ENCODE data around the gene PCCB. TPM values are rescaled to one million over a fixed set of nuclear protein-coding genes. Genes with fewer than 3 reads are reported as not detected.

The PCCB gene
- polyA plus RNA-seq (2013, experiment 1 of 2; ENCODE audit: insufficient read length) = 37.0 TPM
- 46.0 TPM for polyA plus RNA-seq (2013, experiment 2 of 2; ENCODE audit: insufficient read length)

DNA sequence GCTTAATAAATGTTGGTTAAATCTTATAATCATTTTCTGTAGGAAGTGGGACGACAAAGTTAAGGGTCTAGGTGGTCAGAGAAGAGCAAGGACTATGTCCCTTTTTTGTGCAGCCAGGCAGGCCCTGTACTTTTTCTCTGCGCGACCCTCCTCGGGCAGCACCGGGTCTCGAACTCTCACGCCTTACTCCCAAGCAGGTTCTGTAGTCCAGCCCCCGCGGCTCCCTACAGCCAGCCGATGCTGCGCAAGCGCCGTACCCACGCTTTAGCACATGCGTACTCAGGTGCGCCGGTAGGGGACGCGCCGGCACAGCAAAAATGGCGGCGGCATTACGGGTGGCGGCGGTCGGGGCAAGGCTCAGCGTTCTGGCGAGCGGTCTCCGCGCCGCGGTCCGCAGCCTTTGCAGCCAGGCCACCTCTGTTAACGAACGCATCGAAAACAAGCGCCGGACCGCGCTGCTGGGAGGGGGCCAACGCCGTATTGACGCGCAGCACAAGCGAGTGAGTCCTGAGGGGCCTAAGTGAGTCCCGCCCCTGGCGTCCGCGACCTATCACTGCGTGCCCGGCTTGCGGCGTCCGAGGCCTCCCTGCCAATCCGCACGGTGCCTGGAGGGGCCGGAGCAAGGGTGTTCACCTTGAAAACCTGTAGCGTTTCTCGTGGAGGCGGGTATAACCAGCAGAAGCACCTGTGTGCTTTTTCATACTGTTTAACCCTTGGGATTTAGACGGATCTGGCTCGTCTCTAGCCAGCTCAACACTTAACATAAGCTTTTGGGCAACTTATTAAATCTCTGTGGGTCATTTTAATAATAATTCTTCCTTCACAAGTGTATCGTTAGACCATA is at the start of gene PCCB:
TSS of gene PCCB (plus strand) at position 282 of the 844 bp plus-strand sequence. CDS start at position 318, 36 bp downstream.
- peak; percentile 90 for DNase-seq

DNA sequence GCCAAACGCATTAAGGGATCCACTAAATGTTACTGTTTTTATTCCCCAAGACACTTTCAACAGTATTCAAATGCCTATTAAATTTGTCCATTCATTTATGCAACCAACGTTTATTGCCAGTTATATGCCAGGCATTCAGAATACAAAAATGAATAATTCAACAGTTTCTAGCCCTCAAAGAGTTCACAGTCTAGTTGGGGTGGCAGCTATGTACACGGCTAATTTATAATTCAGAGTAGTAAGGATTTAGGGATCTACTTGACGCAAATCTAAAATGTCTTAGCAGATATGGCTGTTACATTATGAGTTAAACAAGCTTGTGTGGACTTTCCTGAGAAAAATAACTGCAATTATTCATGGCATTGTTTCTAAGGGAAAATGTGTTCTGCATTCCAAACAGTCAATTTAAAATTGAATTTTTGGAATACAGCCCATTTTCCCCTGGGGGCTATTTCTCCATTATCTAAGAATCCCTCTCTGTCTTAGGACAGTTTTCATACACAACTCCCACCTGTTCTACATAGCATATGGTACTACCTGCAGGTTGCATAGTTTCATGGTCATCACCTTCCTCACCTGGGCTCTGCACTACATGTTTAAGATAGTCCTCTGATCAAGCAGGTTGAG is 42.5 kb upstream of the PCCB start:
- DNase-seq = no peak

DNA sequence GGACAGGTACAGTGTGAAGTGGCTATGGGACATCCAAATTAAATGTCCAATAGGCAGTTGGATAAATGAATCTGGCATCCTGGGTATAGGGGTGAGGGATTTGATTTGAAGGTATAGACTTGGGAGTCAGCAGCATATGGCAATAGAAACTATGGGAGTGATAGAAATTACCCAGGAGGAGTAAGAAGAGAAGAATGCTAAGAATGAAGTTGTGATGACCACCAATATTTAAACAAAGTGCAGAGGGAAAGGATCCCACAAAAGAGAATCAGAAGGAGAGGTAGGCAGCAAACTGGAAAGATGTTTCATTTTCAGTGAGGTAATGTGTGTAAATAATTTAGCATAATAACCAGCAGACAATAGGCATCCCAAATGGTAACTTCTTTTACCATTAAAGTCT is 40.2 kb upstream of the PCCB start:
- peak; percentile 74 for DNase-seq

DNA sequence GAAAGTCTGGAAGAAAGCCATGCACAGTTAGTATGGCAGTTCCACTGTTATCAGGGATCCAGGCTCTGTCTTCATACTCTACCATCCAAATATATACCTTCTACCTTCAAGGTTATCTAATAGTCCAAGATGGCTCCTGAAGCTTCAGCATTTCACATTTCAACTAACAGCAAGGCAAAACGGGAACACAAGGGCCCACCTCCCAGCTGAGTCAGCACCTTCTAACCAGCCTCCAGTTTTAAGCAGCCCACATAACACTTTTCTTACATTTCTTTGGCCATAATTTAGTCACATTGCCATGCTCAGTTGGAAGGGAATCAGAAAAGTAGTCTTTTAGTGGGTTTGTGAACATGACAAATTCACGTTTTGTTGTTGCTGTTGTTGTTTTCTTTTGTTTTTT is 38.6 kb upstream of the PCCB start:
- no peak for DNase-seq

DNA sequence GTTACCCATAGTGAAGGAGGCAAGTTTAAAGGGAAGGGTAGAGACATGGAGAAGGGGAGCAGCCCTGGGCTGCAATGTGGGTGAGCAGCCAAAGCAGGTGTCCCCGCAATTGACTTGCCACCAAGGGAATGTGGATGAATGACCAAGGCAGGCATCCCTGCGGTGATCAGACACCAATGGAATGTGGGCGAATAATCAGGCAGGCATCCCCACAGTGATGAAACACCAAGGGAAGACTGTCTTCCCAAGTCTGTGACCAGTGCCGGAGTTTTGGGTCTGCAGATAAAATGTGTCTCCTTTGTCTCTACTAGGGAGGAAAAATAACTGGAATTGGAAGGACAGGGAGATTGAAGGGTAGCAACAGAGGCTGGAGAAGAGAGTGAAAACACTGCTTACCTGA is 27.4 kb upstream of the PCCB start:
- peak; percentile 68 for DNase-seq

DNA sequence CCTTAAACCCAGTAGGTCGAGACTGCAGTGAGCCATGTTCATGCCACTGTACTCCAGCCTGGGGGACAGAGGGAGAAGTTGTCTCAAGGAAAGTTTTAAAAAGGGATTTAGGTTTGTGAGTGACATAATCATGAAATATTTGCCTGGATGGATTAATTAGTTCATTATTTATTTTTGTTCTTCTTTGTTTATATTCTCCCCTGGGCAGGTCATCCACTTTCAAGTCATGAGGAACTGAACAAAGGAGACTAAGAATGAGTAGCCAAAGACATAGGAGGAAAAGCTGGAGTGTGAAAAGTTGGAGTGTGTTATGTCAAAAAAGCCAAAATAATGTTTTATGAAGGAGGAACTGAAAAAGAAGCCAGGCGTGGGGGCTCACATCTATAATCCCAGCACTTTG is 17.7 kb upstream of the PCCB start:
- no peak for DNase-seq

DNA sequence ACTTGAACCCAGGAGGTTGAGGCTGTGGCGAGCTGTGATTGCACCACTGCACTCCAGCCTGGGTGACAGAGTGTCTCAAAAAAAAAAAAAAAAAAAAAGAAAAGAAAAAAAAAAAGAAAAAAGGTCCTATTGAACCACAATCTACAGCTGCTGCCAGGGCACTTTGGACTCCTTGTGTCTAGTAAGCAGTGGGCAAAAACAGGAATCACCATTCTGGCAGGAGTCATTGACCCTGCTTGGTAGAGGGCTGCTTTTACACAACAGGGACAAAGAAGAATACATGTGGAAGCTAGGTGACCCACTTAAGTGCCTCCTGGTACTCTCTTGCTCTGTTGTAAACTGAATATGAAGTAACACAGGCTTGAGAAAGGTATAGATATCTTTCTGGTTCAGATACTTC is 14.6 kb upstream of the PCCB start:
- no peak for DNase-seq

DNA sequence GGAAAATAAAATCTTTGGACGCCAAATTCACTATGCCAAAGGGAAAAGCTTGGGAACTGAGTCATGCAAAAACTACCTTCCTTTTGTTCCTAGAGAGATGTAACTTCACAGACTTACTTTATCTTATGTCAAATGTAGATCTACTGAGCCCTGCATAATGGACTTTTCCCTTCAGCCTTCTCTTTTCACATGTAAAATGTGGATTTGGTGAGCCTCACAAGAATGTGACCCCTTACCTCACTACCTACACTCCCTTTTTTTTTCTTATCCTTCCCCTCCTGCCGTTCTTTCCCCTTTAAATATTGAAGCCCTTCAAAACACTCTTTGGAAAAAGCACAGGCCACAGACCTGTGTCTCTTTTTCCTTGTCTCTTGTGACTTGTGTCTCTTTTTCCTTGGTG is 14.0 kb upstream of the PCCB start:
- DNase-seq = no peak

DNA sequence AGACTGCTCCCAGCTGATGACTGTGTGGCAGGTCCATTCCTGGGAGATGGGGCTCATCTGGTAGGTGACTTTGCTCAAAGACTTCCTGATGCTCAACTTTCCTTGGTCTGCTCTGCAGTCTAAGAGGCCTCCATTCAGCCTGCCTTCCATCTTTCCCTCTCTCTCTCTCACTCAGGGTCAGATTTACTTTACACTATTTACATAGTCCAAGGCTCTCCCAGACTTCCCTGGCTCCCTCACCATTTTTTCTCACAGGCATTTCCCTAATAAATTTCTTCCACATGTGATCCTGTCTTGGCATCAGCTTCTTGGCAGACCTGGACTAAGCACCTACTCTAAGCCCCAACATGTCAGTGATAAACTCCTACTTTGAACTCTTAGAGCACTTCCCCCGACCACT is 13.0 kb upstream of the PCCB start:
- no peak for DNase-seq

DNA sequence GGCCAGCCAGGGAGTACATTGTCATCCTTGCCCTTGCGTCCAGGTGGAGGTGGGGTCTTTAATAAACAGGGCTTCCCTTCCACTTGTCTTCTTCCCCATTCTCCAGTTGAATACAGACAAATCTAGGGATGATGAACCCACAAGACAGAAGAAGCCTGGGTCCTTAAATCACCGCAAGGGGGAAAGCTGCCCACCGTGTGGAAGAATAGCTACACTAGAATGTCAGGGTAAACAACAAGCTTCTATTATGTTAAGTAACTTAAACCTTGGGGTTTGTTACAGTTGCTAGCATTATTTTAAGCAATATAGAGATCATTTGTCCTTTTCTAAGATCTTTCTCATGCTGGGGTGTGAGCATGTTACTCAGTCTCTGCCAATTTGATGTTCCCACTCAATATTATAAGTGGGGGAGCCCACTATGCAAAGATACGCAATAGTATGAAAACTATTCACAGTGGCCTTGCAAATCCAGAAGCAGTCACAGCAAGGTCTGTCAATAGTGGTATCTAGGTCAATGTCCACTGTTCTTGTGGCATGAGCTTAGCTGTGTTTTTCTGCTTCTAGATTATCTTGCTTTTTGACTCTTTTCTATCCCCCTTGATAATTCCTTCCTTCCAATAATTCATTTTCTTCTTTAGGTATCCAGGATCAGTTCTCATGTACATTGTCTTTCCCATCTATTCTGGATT is 12.0 kb upstream of the PCCB start:
- no peak for DNase-seq

DNA sequence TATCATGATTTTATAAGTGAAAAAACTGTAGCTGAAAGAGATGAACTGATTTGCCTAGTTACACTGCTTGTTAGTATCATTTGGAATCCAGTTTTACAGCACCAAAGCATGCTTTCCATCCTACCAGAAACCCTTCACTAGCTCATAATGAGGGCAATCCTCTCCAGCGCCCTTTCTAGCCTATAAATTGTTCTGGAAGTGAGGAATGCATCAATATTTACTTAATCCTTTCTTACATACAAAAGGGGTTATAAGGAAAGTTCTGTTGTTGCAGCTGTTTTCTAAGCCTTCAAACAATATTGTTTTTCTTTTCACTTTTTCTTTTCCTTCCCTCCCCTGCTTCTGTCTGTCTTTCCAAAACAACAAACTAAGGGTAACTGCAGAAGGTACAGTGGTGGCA is 11.0 kb upstream of the PCCB start:
- DNase-seq = no peak

DNA sequence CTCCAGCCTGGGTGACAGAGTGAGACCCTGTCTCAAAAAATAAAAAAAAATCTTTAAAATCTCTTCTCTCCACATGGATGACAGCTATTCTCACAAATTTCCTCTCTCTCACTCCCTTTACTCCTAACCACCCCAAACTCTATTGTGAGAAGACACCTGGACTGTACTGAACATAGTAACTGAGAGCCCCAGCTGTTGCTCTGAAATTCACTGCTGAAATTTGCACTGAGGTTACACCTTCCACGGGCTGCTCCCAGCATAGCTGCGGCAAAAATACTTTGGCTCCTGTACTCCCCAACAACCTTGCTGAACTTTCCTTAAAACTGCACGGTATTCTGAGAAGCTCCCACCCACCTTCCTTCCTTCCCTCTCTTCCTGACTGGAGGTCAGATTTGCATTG is 4.4 kb upstream of the PCCB start:
- no peak for DNase-seq

DNA sequence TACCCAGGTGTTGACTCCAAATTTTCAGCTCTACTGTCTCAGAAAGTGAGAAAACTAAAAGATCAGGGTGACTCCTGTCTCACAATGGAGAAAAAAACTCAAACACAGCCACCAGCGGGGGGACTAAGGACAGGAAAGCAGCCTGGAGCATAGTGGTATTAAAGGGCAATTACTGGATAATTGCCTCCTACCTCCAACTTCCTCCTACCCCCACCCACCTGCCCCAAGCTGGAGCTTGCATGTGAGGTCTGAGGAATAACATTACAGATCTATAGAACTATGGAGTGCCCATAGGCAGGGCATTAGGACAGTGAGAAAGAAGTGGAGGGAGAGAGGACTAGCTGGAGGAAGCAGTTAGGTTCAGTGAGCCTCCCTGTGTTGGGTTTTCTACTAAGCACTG is 2.7 kb upstream of the PCCB start:
- no peak for DNase-seq

DNA sequence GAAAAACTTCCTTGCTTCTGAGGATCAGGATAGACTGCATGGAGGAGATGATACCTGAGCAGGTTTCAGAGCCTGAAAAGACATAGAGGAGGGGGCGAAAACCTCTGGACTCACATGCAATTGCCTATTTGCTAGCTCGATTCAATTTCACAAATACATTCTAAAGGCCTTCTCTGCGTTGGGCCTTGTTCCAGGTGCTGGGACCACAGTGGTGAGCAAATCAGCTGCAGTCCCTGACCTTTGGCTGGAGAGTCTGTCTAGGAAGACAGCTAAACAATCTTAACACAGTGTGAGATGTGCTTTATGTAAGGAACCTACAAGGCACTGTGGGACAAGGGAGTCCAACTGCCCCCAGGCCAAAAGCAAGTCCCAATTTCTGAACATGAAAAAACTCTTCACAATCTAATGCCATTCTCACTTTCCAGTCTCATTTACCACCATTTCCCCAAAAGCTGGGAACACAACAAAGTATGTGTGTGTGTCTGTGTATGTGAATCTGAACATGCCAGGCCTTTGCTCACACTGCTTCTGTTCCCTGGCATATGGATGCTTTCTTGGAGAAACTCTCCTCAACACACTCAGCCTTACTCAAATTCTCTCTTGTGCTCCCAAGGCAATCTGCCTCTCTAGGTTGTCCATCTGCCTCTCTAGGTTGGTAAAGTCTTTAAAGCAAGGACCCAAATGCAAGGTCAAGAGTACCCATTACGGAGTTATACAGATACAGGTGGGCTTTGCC is 2.1 kb upstream of the PCCB start:
- no peak for DNase-seq

DNA sequence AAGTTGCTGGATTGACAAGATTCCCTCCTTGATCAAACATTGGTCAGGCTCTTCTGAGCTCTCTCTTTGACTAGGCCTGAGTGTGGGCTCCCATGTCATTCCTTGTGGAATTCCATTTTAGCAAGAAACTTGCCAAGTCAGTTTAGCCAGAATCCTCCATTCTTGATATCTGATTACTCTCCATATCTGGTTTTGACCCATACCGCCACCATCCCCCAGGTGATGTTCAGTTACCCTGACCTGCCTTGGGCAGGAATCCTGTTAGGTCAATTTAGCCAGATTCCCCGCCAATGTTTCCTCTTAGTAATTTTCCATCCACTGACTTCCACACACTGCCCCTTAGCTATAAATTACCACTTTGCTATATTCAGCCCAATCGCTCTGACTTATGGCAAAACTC is 1.0 kb upstream of the PCCB start:
- DNase-seq = no peak

DNA sequence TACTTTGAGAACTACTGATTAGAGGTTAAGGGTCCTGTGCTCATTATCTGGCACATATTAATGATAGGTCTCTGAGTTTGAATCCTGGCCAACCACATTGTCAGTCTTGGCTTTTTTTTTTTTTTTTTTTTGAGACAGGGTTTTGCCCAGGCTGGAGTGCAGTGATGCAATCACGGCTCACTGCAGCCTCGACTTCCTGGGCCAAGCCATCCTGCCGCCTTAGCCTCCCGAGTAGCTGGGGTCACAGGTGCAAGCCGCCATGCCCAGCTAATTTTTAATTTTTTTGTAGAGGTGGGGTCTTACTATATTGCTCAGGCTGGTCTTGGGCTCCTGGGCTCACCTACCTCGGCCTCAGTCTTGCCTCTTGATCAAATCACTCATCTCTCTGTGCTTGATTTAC is 547 bp upstream of the PCCB start:
- DNase-seq = no peak

DNA sequence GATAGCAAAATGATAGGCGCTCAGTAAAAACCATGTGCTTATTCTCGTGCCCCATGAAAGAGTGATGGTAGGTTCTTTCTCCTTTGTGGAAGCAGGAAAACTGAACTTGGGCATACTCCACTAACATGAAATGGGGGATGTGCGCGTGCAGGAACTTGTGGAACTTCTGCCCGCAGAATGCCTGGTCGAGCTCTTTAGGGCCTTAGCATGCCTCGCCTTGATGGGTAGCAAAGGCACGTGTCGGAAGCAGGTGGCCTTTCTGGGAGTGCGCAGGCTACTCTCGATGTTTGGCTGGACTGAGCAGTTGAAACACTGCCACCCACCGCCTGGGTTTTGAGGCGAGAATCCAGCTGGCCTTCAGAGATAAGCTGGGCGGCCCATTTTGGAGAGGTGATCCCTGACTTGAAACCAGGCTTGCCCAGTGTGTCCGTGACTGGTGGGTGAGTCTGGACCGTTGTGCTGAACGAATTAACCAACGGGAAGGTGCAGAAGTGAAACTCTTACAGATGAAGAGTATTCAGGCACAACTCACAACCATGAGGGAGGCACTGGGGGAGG is 842 bp downstream of the PCCB start:
- peak; percentile 44 for DNase-seq

DNA sequence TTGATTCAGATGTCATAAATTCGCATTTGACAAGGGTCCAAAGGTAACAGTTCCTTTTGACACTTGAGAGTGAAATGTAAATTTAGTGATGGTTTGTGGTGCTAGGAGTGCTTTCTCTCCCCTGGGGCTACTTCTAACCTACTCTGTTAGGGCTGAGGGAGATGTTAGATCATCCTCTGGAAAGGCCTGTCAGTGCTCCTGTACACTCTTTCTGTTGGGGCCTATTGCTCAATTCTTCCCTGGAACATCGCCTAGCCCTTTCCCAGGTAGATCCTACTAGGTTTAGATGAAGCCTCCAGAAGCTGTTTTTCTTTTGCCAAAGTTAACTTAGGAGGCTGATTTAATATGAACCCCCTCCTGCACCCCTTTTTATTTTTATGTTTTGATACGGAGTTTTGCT is 1.4 kb downstream of the PCCB start:
- DNase-seq = no peak

DNA sequence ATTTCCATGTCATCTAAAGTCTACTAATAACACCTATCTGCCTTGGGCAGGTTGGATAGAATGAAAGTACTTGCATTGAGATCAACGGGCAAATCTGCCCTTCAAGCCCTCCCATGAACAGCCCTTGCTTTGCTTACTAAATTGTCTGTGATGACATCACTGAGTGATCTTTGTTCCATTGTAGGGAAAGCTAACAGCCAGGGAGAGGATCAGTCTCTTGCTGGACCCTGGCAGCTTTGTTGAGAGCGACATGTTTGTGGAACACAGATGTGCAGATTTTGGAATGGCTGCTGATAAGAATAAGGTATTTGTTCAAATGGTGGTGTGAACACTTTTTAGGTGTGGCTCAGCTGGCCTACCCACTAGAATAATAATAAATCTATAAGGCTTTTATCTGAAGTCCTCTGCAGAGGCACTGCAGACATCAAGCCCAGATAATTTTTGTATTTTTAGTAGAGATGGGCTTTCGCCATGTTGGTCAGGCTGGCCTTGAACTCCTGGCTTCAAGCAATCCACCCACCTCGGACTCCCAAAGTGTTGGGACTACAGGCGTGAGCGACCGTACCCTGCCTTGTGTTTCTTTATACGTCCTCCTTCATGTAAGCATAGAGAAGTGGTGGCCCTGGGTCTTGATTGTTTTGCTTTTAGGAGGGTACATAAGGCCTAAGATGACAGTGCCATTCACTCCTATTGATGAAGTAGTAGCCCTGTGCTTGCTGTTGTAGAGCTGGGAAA is 5.7 kb downstream of the PCCB start:
- DNase-seq = no peak

DNA sequence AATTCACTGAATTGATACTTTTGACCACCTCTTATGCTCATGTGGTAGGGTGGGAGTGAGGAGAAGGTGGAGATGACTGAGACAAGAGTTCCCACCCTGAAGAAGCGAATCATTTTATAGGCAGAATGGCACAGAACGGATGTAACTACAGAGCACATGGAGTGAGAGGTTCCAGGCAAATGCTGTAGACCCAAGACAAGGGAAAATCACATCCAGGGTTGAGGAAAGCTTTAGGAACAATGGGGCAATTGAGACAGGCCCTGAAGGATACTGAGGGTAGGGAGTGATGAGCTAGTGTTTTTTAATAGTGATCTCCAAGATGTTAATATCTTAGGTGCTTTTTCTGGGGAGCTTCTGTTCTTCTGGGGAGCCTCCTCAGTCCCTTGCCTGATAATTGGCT is 8.1 kb downstream of the PCCB start:
- DNase-seq = no peak

DNA sequence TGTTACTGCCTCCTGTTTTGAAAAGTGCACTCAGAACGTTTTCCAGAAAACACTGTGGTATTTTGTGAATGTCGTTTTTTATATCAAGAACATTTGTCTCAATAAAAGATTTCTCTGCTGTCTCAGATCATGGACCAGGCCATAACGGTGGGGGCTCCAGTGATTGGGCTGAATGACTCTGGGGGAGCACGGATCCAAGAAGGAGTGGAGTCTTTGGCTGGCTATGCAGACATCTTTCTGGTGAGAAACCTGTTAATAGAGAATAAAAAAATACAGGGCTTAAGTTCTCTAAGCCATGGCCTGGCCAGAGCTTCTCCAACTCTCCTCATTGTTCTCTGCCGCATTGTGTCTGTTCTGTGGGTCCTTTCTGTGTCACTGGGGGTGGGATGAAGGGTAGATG is 11.7 kb downstream of the PCCB start:
- DNase-seq = no peak

DNA sequence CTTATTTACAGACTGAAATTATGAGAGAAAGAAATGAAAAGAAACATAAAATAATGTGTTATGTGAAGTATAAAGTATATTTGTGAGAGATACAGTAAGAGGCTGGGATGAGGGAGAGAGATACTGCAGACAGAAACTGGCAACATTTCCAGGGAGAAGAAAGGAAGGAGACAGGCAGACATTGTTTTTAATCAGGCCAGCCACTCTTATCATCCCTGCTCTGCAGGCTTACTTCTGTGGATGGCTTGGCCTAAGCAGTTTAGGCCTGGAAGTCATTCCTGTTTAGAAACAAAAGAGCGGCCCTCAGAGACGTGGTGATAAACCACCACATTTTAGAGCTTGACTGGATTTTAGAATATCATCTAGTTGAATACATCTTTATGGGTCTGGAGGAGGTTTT is 12.4 kb downstream of the PCCB start:
- no peak for DNase-seq

Measured in fibroblast of skin of back (primary cell).